Mesothelial cell of epicardium (in vitro differentiated cells): ENCODE results near the gene KLF2. TPM values are rescaled to one million over a fixed set of nuclear protein-coding genes. Genes with fewer than 3 reads are reported as not detected.

Experiments
- DNase-seq, 2 experiments: peaks; one replicate each; pipeline ENCODE4 v3.0.0; 2021; ENCODE audit warnings: low spot score in 2 of 2; ENCODE audit not compliant: unreplicated experiment in 2 of 2
- H3K27ac Mint-ChIP-seq: 2 replicates; pipeline ENCODE4 v1.8.0; 2021; ENCODE audit warnings: mixed read lengths
- H3K27me3 Mint-ChIP-seq: 2 replicates; pipeline ENCODE4 v1.8.0; 2021; ENCODE audit warnings: low read depth, mixed read lengths
- H3K36me3 Mint-ChIP-seq: 2 replicates; pipeline ENCODE4 v1.8.0; 2021; ENCODE audit warnings: mixed read lengths
- H3K4me1 Mint-ChIP-seq: 2 replicates; pipeline ENCODE4 v1.8.0; 2021; ENCODE audit warnings: mixed read lengths
- H3K4me3 Mint-ChIP-seq: 2 replicates; pipeline ENCODE4 v1.8.0; 2021; ENCODE audit warnings: mild to moderate bottlenecking, moderate library complexity, mixed read lengths
- H3K9me3 Mint-ChIP-seq: 2 replicates; pipeline ENCODE4 v1.8.0; 2021; ENCODE audit warnings: mixed read lengths
- total RNA-seq: library from RNA; stranded (reverse); gene quantifications from 3 replicates; pipeline ENCODE4 v1.2.1, GENCODE V29; 2021
- TF ChIP-seq, protein P1 (sequence below): fragments of 200-600 bp; sonication (generic); IDR thresholded peaks from one replicate; pipeline ENCODE4 v1.5.0; 2021; ENCODE audit warnings: antibody characterized with exemption; ENCODE audit not compliant: unreplicated experiment

Gene KLF2
- total RNA-seq, 1 donor from 2014 or later, result 12.3 TPM

GRCh38 chr19:16335226-16335625 lies 10.6 kb downstream of the KLF2 start:
- DNase-seq, result no peak
- TF ChIP-seq, protein P1, sequence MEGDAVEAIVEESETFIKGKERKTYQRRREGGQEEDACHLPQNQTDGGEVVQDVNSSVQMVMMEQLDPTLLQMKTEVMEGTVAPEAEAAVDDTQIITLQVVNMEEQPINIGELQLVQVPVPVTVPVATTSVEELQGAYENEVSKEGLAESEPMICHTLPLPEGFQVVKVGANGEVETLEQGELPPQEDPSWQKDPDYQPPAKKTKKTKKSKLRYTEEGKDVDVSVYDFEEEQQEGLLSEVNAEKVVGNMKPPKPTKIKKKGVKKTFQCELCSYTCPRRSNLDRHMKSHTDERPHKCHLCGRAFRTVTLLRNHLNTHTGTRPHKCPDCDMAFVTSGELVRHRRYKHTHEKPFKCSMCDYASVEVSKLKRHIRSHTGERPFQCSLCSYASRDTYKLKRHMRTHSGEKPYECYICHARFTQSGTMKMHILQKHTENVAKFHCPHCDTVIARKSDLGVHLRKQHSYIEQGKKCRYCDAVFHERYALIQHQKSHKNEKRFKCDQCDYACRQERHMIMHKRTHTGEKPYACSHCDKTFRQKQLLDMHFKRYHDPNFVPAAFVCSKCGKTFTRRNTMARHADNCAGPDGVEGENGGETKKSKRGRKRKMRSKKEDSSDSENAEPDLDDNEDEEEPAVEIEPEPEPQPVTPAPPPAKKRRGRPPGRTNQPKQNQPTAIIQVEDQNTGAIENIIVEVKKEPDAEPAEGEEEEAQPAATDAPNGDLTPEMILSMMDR, result no peak
- no peak overlapping the region for H3K27ac Mint-ChIP-seq

GRCh38 chr19:16336571-16336970 lies 11.9 kb downstream of the KLF2 start:
- H3K4me3 Mint-ChIP-seq, result no peak overlapping the region
- peaks cover 10% of the 10 kb centered on the region for H3K4me1 Mint-ChIP-seq
- peaks cover 14% of the 10 kb centered on the region for H3K27me3 Mint-ChIP-seq
- TF ChIP-seq, protein P1, result no peak
- no peaks in the 10 kb centered on the region for H3K9me3 Mint-ChIP-seq
- DNase-seq, result no peak
- peaks cover 1% of the 10 kb centered on the region for H3K36me3 Mint-ChIP-seq
- no peak overlapping the region for H3K27ac Mint-ChIP-seq

More at GRCh38 chr19:16335226-16335625, 10.6 kb downstream of the KLF2 start:
- Mint-ChIP-seq H3K4me3 (no peak overlapping the region), H3K4me1 (peaks cover 10% of the 10 kb centered on the region), H3K9me3 (no peaks in the 10 kb centered on the region), H3K36me3 (no peaks in the 10 kb centered on the region), H3K27me3 (peaks cover 24% of the 10 kb centered on the region)

- Mint-ChIP-seq H3K27ac (no peak overlapping the region), H3K36me3 (peaks cover 1% of the 10 kb centered on the region), H3K9me3 (no peaks in the 10 kb centered on the region), H3K4me3 (no peak overlapping the region), H3K27me3 (peaks cover 8% of the 10 kb centered on the region), H3K4me1 (peaks cover 17% of the 10 kb centered on the region)
- TF ChIP-seq, protein P1, result no peak
- DNase-seq, result no peak
Observed at GRCh38 chr19:16337809-16338469, 13.3 kb downstream of the KLF2 start.

DNA sequence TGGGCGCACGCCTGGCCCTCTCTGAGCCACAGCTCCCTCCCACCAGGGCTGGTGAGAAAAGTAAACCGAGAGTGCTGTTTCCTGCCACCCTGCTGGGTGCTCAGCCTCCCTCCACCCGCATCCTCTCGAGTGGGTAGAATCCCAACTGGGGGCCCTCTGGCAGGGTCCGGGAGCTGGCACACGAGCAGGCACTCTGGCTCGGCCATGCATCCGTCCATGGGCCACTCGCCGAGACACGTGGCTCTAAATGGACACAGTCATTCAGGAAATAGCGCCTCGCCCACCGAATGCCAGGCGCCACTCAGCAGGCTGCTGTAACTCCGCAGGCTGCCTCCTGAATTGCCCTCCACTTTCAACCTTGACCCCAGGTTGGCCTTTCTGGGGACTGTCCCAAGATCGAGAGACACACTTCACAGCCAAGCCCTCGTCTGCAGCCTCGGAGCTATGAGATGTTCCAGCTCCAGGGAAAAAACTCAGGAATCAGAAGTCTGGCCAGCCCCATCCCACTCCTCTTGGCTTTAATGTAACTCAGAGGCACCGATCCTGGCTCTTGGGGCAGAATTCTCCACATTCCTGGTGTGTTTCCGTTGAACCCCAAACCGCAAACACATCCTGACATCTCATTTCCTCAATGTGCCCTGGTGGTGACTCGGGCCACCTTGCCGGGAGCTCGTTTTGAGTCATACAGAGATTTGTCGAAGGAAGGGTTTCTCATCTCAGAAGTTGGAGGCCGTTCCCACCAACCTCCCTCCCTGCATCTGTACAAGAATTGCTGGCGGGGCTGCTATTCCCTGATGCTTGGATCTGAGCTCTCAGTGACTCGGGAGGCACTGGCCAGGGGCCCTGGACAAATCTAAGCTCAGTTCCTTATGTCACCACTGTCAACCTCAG lies 14.1 kb downstream of the KLF2 start:
- H3K4me1 Mint-ChIP-seq, result peaks cover 17% of the 10 kb centered on the region
- H3K36me3 Mint-ChIP-seq, result peaks cover 1% of the 10 kb centered on the region
- peak overlapping the region; percentile 86 for H3K27ac Mint-ChIP-seq
- TF ChIP-seq, protein P1, result no peak
- no peaks in the 10 kb centered on the region for H3K9me3 Mint-ChIP-seq
- no peak overlapping the region for H3K4me3 Mint-ChIP-seq
- DNase-seq, result no peak
- peaks cover 8% of the 10 kb centered on the region for H3K27me3 Mint-ChIP-seq

DNA sequence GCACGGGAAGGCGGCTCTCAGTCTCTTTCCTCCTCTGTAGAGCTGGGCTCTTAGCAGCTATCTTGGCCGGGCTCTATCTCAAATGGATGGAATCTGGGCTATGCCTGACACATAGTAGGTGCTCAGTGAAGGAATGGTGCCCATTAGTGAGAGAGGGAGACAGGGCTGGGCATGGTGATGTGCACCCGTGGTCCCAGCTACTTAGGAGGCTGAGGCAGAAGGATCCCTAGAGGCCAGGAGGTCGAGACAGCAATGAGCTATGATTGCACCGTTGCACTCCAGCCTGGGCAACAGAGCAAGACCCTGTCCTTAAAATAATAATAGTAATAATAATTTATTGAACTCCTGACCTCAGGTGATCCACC lies 14.7 kb downstream of the KLF2 start:
- peaks cover 2% of the 10 kb centered on the region for H3K27me3 Mint-ChIP-seq
- peaks cover 17% of the 10 kb centered on the region for H3K4me1 Mint-ChIP-seq
- H3K27ac Mint-ChIP-seq, result peak overlapping the region; percentile 86
- TF ChIP-seq, protein P1, result no peak
- peaks cover 1% of the 10 kb centered on the region for H3K36me3 Mint-ChIP-seq
- H3K9me3 Mint-ChIP-seq, result no peaks in the 10 kb centered on the region
- no peak for DNase-seq
- no peak overlapping the region for H3K4me3 Mint-ChIP-seq
